HUES48 (cell line): ENCODE measurements around the gene RPSA.

Experiments
- H3K27ac ChIP-seq: one replicate; pipeline ENCODE4 v1.7.0; 2013; ENCODE audit warnings: low read depth, low read length, inconsistent platforms
- H3K27me3 ChIP-seq: 2 replicates; pipeline ENCODE4 v1.6.1; 2013; ENCODE audit warnings: mild to moderate bottlenecking, low read length; ENCODE audit not compliant: control insufficient read depth, insufficient read depth
- H3K36me3 ChIP-seq: 2 replicates; pipeline ENCODE4 v1.6.1; 2013; ENCODE audit warnings: low read length; ENCODE audit not compliant: control insufficient read depth, insufficient read depth
- H3K4me1 ChIP-seq: 2 replicates; pipeline ENCODE4 v1.6.1; 2013; ENCODE audit warnings: mild to moderate bottlenecking, low read length; ENCODE audit not compliant: control insufficient read depth, insufficient read depth
- H3K4me3 ChIP-seq: 2 replicates; pipeline ENCODE4 v1.5.1; 2013; ENCODE audit warnings: mild to moderate bottlenecking, low read depth, low read length
- H3K9ac ChIP-seq: 2 replicates; pipeline ENCODE4 v1.6.1; 2013; ENCODE audit warnings: mild to moderate bottlenecking, low read depth, low read length, moderate library complexity
- H3K9me3 ChIP-seq: 2 replicates; pipeline ENCODE4 v1.6.1; 2013; ENCODE audit warnings: low read length; ENCODE audit not compliant: control insufficient read depth, insufficient read depth

Gene RPSA

GRCh38 chr3:39379778-39380155 is 26.8 kb upstream of the RPSA start:
- H3K27ac ChIP-seq: no peak overlapping the region
- no peak overlapping the region for H3K9ac ChIP-seq
- no peaks in the 10 kb centered on the region for H3K27me3 ChIP-seq
- peaks cover 24% of the 10 kb centered on the region for H3K4me1 ChIP-seq
- H3K9me3 ChIP-seq: no peaks in the 10 kb centered on the region
- no peak overlapping the region for H3K4me3 ChIP-seq
- H3K36me3 ChIP-seq: no peaks in the 10 kb centered on the region

- no peak overlapping the region for H3K27ac ChIP-seq
- H3K4me3 ChIP-seq: no peak overlapping the region
- H3K9me3 ChIP-seq: no peaks in the 10 kb centered on the region
- H3K4me1 ChIP-seq: peaks cover 30% of the 10 kb centered on the region
- H3K9ac ChIP-seq: no peak overlapping the region
- H3K27me3 ChIP-seq: no peaks in the 10 kb centered on the region
- H3K36me3 ChIP-seq: no peaks in the 10 kb centered on the region
Measured at GRCh38 chr3:39381432-39381831, 25.1 kb upstream of the RPSA start.

- H3K9ac ChIP-seq: peak within 1 kb of the TSS; percentile 94
- H3K36me3 ChIP-seq: no peaks in the 10 kb centered on the region
- H3K27ac ChIP-seq: peak within 1 kb of the TSS; percentile 93
- H3K9me3 ChIP-seq: no peaks in the 10 kb centered on the region
- no peaks in the 10 kb centered on the region for H3K27me3 ChIP-seq
- peaks cover 16% of the 10 kb centered on the region for H3K4me1 ChIP-seq
- peak within 1 kb of the TSS; percentile 97 for H3K4me3 ChIP-seq
Measured at GRCh38 chr3:39383045-39383880, 23.3 kb upstream of the RPSA start, which contains the start of gene SLC25A38. Gene SLC25A38, plus strand, starts transcription at chr3:39383370. Its CDS starts 355 bp downstream, at chr3:39383725.

GRCh38 chr3:39383881-39384664 is 22.4 kb upstream of the RPSA start:
- Histone ChIP-seq H3K9ac (peak overlapping the region; percentile 94), H3K9me3 (no peaks in the 10 kb centered on the region), H3K36me3 (peaks cover 2% of the 10 kb centered on the region; the same call in 1 of the 2 replicates), H3K27ac (peak overlapping the region; percentile 93), H3K4me1 (peaks cover 16% of the 10 kb centered on the region), H3K27me3 (no peaks in the 10 kb centered on the region), H3K4me3 (peak overlapping the region; percentile 97)

GRCh38 chr3:39384665-39385000 is 21.9 kb upstream of the RPSA start:
- H3K4me3 ChIP-seq: peak overlapping the region; percentile 97
- H3K27me3 ChIP-seq: no peaks in the 10 kb centered on the region
- H3K36me3 ChIP-seq: peaks cover 8% of the 10 kb centered on the region
- no peak overlapping the region for H3K27ac ChIP-seq
- no peak overlapping the region for H3K9ac ChIP-seq
- H3K4me1 ChIP-seq: peaks cover 16% of the 10 kb centered on the region
- no peaks in the 10 kb centered on the region for H3K9me3 ChIP-seq

- H3K9me3 ChIP-seq: no peaks in the 10 kb centered on the region
- H3K27ac ChIP-seq: peak overlapping the region; percentile 23
- H3K9ac ChIP-seq: no peak overlapping the region
- H3K4me3 ChIP-seq: peak overlapping the region; percentile 97; the same call in 1 of the 2 replicates
- H3K4me1 ChIP-seq: peaks cover 16% of the 10 kb centered on the region
- H3K27me3 ChIP-seq: no peaks in the 10 kb centered on the region
- H3K36me3 ChIP-seq: peaks cover 17% of the 10 kb centered on the region
Measured at GRCh38 chr3:39385456-39386090, 20.9 kb upstream of the RPSA start.

- peaks cover 25% of the 10 kb centered on the region for H3K36me3 ChIP-seq
- H3K9me3 ChIP-seq: no peaks in the 10 kb centered on the region
- no peak overlapping the region for H3K9ac ChIP-seq
- no peaks in the 10 kb centered on the region for H3K27me3 ChIP-seq
- peaks cover 16% of the 10 kb centered on the region for H3K4me1 ChIP-seq
- no peak overlapping the region for H3K4me3 ChIP-seq
- no peak overlapping the region for H3K27ac ChIP-seq
Measured at GRCh38 chr3:39386318-39386717, 20.2 kb upstream of the RPSA start.

GRCh38 chr3:39387411-39387975 is 19.0 kb upstream of the RPSA start:
- Histone ChIP-seq H3K27me3 (no peaks in the 10 kb centered on the region), H3K4me1 (peaks cover 15% of the 10 kb centered on the region), H3K9ac (no peak overlapping the region), H3K27ac (no peak overlapping the region), H3K36me3 (peaks cover 36% of the 10 kb centered on the region), H3K9me3 (no peaks in the 10 kb centered on the region), H3K4me3 (no peak overlapping the region)

- Histone ChIP-seq H3K27ac (no peak overlapping the region), H3K4me3 (no peak overlapping the region), H3K36me3 (peaks cover 42% of the 10 kb centered on the region), H3K9me3 (no peaks in the 10 kb centered on the region), H3K4me1 (peaks cover 10% of the 10 kb centered on the region), H3K9ac (no peak overlapping the region), H3K27me3 (no peaks in the 10 kb centered on the region)
Measured at GRCh38 chr3:39388153-39388552, 18.4 kb upstream of the RPSA start.

- Histone ChIP-seq H3K9me3 (no peaks in the 10 kb centered on the region), H3K27me3 (no peaks in the 10 kb centered on the region), H3K4me3 (no peak overlapping the region), H3K27ac (no peak overlapping the region), H3K9ac (no peak overlapping the region), H3K4me1 (peaks cover 10% of the 10 kb centered on the region), H3K36me3 (peaks cover 49% of the 10 kb centered on the region)
Measured at GRCh38 chr3:39388741-39389248, 17.7 kb upstream of the RPSA start.
